CD14-positive monocyte (primary cell): Measurements from ENCODE around the gene LRBA. TPM values are rescaled to one million over a fixed set of nuclear protein-coding genes. Genes with fewer than 3 reads are reported as not detected.

ENCODE experiments used
- DNase-seq, 3 donors: peaks; one replicate each; pipeline ENCODE4 v3.0.0-alpha.2; 2011 to 2022
- H2AFZ ChIP-seq: 2 replicates; pipeline ENCODE4 v1.6.0; 2012; ENCODE audit warnings: mild to moderate bottlenecking, low read depth, low read length, inconsistent platforms; ENCODE audit not compliant: insufficient read depth, poor library complexity, severe bottlenecking
- H3K27ac ChIP-seq, 2 donors: 1 replicate in 1 of 2; 2 replicates in 1 of 2; pipeline ENCODE4 v1.5.1; 2012 to 2013; ENCODE audit warnings: low read length in 2 of 2, control low read depth in 1 of 2, inconsistent platforms in 1 of 2, low read depth in 1 of 2, mild to moderate bottlenecking in 1 of 2
- H3K27me3 ChIP-seq, 2 donors: one replicate each; pipeline versions ENCODE4 v1.6.0 to v1.6.1; 2011 to 2013; ENCODE audit warnings: low read length in 2 of 2; ENCODE audit not compliant: control insufficient read depth in 2 of 2, insufficient read depth in 2 of 2
- H3K36me3 ChIP-seq, 2 donors: replicated peaks in 1 of 2; 1 replicate in 1 of 2; 2 replicates in 1 of 2; pipeline versions ENCODE4 v1.5.1 to v1.6.1; 2012 to 2013; ENCODE audit warnings: low read length in 2 of 2, control low read depth in 1 of 2, inconsistent platforms in 1 of 2, mild to moderate bottlenecking in 1 of 2; ENCODE audit not compliant: insufficient read depth in 2 of 2, control insufficient read depth in 1 of 2
- H3K4me1 ChIP-seq, 2 donors: 1 replicate in 1 of 2; 2 replicates in 1 of 2; pipeline versions ENCODE4 v1.5.1 to v1.6.1; 2012 to 2013; ENCODE audit warnings: low read length in 2 of 2, control low read depth in 1 of 2, inconsistent platforms in 1 of 2, mild to moderate bottlenecking in 1 of 2, moderate library complexity in 1 of 2; ENCODE audit not compliant: insufficient read depth in 2 of 2, control insufficient read depth in 1 of 2
- H3K4me2 ChIP-seq: replicated peaks from 2 replicates; pipeline ENCODE3; 2012; ENCODE audit warnings: low read length, moderate library complexity, mild to moderate bottlenecking; ENCODE audit not compliant: poor library complexity, severe bottlenecking; ENCODE audit errors: extremely low read depth
- H3K4me3 ChIP-seq, 3 experiments: fragments of 200-600 bp in 1 of 3; sonication (generic) in 1 of 3; replicated peaks in 1 of 3; 1 replicate in 2 of 3; 2 replicates in 1 of 3; pipeline ENCODE4 v1.5.1; 2011 to 2013; ENCODE audit warnings: low read length in 3 of 3, mild to moderate bottlenecking in 3 of 3, control low read depth in 2 of 3, low read depth in 2 of 3, inconsistent platforms in 1 of 3, moderate library complexity in 1 of 3
- H3K79me2 ChIP-seq: 2 replicates; pipeline ENCODE4 v1.6.0; 2012; ENCODE audit warnings: mild to moderate bottlenecking, control low read depth, inconsistent platforms, low read length, moderate library complexity; ENCODE audit not compliant: insufficient read depth
- H3K9ac ChIP-seq: 2 replicates; pipeline ENCODE4 v1.6.0; 2017; ENCODE audit warnings: low read length, mild to moderate bottlenecking; ENCODE audit not compliant: insufficient read depth, poor library complexity, severe bottlenecking
- H3K9me3 ChIP-seq, 2 donors: replicated peaks in 1 of 2; 1 replicate in 1 of 2; 2 replicates in 1 of 2; pipeline versions ENCODE4 v1.5.1 to v1.6.1; 2012 to 2013; ENCODE audit warnings: low read length in 2 of 2, control low read depth in 1 of 2; ENCODE audit not compliant: control insufficient read depth in 1 of 2, insufficient read depth in 1 of 2
- H4K20me1 ChIP-seq: 2 replicates; pipeline ENCODE4 v1.6.0; 2012; ENCODE audit warnings: mild to moderate bottlenecking, low read length, control low read depth, moderate library complexity; ENCODE audit not compliant: insufficient read depth
- H3K27ac Mint-ChIP-seq, 7 donors: one replicate each; pipeline ENCODE4 v1.8.0; 2020; ENCODE audit warnings: mild to moderate bottlenecking in 7 of 7, mixed read lengths in 7 of 7, moderate library complexity in 6 of 7, inconsistent platforms in 2 of 7
- H3K27me3 Mint-ChIP-seq, 3 donors: one replicate each; pipeline ENCODE4 v1.8.0; 2021 to 2022; ENCODE audit warnings: low read depth in 3 of 3, mild to moderate bottlenecking in 3 of 3, mixed read lengths in 3 of 3, moderate library complexity in 3 of 3, inconsistent platforms in 1 of 3
- H3K36me3 Mint-ChIP-seq, 2 donors: one replicate each; pipeline ENCODE4 v1.8.0; 2020; ENCODE audit warnings: mixed read lengths in 2 of 2, inconsistent platforms in 1 of 2, mild to moderate bottlenecking in 1 of 2
- H3K4me1 Mint-ChIP-seq: one replicate; pipeline ENCODE4 v1.8.0; 2020; ENCODE audit warnings: mild to moderate bottlenecking, mixed read lengths
- H3K4me3 Mint-ChIP-seq, 2 donors: one replicate each; pipeline ENCODE4 v1.8.0; 2020; ENCODE audit warnings: mild to moderate bottlenecking in 2 of 2, mixed read lengths in 2 of 2, moderate library complexity in 1 of 2
- H3K9me3 Mint-ChIP-seq, 7 donors: one replicate each; pipeline ENCODE4 v1.8.0; 2020 to 2022; ENCODE audit warnings: mixed read lengths in 7 of 7, mild to moderate bottlenecking in 6 of 7, moderate library complexity in 6 of 7, inconsistent platforms in 2 of 7
- CTCF ChIP-seq: fragments of 200-600 bp; IDR thresholded peaks from one replicate; pipeline ENCODE4 v1.8.0; 2022; ENCODE audit warnings: antibody characterized with exemption, mild to moderate bottlenecking
- WGBS: methylation state at CpG from one replicate; pipeline ENCODE4 v1.1.5; 2013; ENCODE audit warnings: missing lambda C conversion rate; ENCODE audit not compliant: insufficient coverage; 5-methylcytosine and 5-hydroxymethylcytosine counted together
- intact Hi-C, 2 donors: fragments of 100-400 bp; cut with micrococcal nuclease; formaldehyde crosslinking; loops; one replicate each; pipeline versions ENCODE4 v1.15.0 to v1.15.1; 2023
- polyA plus RNA-seq, 3 donors: library from polyadenylated mRNA; depleted of rRNA in 1 of 3; unstranded in 2 of 3; stranded (reverse) in 1 of 3; fragments of 300-500 nt in 2 of 3; fragments of >200 nt in 1 of 3; fragmentation: Illumina TruSeq in 2 of 3; gene quantifications; 1 replicate in 2 of 3; 2 replicates in 1 of 3; pipeline ENCODE4 v1.2.3, GENCODE V29; 2012 to 2021

Gene LRBA
- polyA plus RNA-seq, 3 donors, result 1.5 to 5.5 (median 4.4) TPM

GRCh38 chr4:151049430-151049884 lies 34.4 kb upstream of the LRBA start:
- Histone ChIP-seq H3K4me2 (no peak overlapping the region), H4K20me1 (no peaks in the 10 kb centered on the region), H3K79me2 (no peaks in the 10 kb centered on the region), H3K9me3 (no peaks in the 10 kb centered on the region), H2AFZ (no peak overlapping the region), H3K36me3 (no peaks in the 10 kb centered on the region), H3K27ac (no peak overlapping the region), H3K4me1 (no peaks in the 10 kb centered on the region), H3K9ac (no peak overlapping the region), H3K27me3 (no peaks in the 10 kb centered on the region), H3K4me3 (no peak overlapping the region)
- Mint-ChIP-seq H3K27ac (no peak overlapping the region), H3K36me3 (no peaks in the 10 kb centered on the region), H3K4me1 (no peaks in the 10 kb centered on the region), H3K9me3 (peaks cover 0 to 2% (median 0%) of the 10 kb centered on the region in 7 donors), H3K27me3 (peaks cover 1 to 2% (median 2%) of the 10 kb centered on the region in 3 donors), H3K4me3 (no peak overlapping the region)
- intact Hi-C loops, result no loop called here
- no peak for TF ChIP-seq CTCF
- DNase-seq, result no peak
- 98% methylated on average over 10 of the region's 13 CpGs for WGBS

- no peak overlapping the region for H2AFZ ChIP-seq
- Mint-ChIP-seq H3K27me3 (peaks cover 1 to 2% (median 2%) of the 10 kb centered on the region in 3 donors), H3K4me1 (no peaks in the 10 kb centered on the region), H3K9me3 (peaks cover 0 to 2% (median 0%) of the 10 kb centered on the region in 7 donors), H3K4me3 (no peak overlapping the region), H3K36me3 (no peaks in the 10 kb centered on the region), H3K27ac (no peak overlapping the region)
- no peak overlapping the region for H3K27ac ChIP-seq
- 95% methylated on average over 11 of the region's 11 CpGs for WGBS
- H4K20me1 ChIP-seq, result no peaks in the 10 kb centered on the region
- DNase-seq, result no peak
- H3K4me1 ChIP-seq, result no peaks in the 10 kb centered on the region
- intact Hi-C loops, result no loop called here
- no peak overlapping the region for H3K4me3 ChIP-seq
- no peaks in the 10 kb centered on the region for H3K79me2 ChIP-seq
- no peak overlapping the region for H3K4me2 ChIP-seq
- no peaks in the 10 kb centered on the region for H3K27me3 ChIP-seq
- H3K36me3 ChIP-seq, result no peaks in the 10 kb centered on the region
- TF ChIP-seq CTCF, result no peak
- H3K9ac ChIP-seq, result no peak overlapping the region
- H3K9me3 ChIP-seq, result no peaks in the 10 kb centered on the region
Measured at GRCh38 chr4:151048913-151049312, 33.8 kb upstream of the LRBA start.
